GM12878 (cell line): ENCODE measurements around the gene SRBD1. TPM values are rescaled to one million over a fixed set of nuclear protein-coding genes. Genes with fewer than 3 reads are reported as not detected.

Experiments
- EED ChIP-seq: sonication (generic); IDR thresholded peaks from 2 replicates; pipeline ENCODE4 v1.6.1; 2016; ENCODE audit warnings: antibody characterized with exemption, low read depth
- FOXM1 ChIP-seq: IDR thresholded peaks from 2 replicates; pipeline ENCODE4 v1.6.1; 2012; ENCODE audit warnings: low read depth, mild to moderate bottlenecking, inconsistent platforms, low read length, moderate library complexity
- HCFC1 ChIP-seq: fragments of 150-350 bp; IDR thresholded peaks from 2 replicates; pipeline ENCODE4 v1.6.1; 2014; ENCODE audit warnings: low read length
- HDGF ChIP-seq: fragments of 450-650 bp; IDR thresholded peaks from 2 replicates; pipeline ENCODE4 v1.6.1; 2016; ENCODE audit warnings: antibody characterized with exemption
- LARP7 ChIP-seq: fragments of 450-650 bp; IDR thresholded peaks from 2 replicates; pipeline ENCODE4 v1.6.1; 2017; ENCODE audit warnings: mild to moderate bottlenecking
- NR2F1 ChIP-seq: fragments of 450-650 bp; conservative IDR thresholded peaks from 2 replicates; pipeline ENCODE4 v1.6.1; 2017; ENCODE audit warnings: mild to moderate bottlenecking
- PAX8 ChIP-seq: fragments of 450-650 bp; IDR thresholded peaks from 2 replicates; pipeline ENCODE4 v1.6.1; 2017; ENCODE audit warnings: mild to moderate bottlenecking, moderate library complexity
- RB1 ChIP-seq: fragments of 450-650 bp; formaldehyde crosslinking; IDR thresholded peaks from 2 replicates; pipeline ENCODE4 v1.6.1; 2017; ENCODE audit warnings: mild to moderate bottlenecking, borderline replicate concordance
- RBBP5 ChIP-seq: fragments of 200-600 bp; sonication (generic); conservative IDR thresholded peaks from 2 replicates; pipeline ENCODE4 v1.6.1; 2016
- RCOR1 ChIP-seq: conservative IDR thresholded peaks from 2 replicates; pipeline ENCODE4 v1.6.1; 2012; ENCODE audit warnings: low read depth, low read length, improper control_type of control experiment
- RUNX3 ChIP-seq: IDR thresholded peaks from 2 replicates; pipeline ENCODE4 v1.6.1; 2012; ENCODE audit warnings: low read length, inconsistent platforms
- SMARCA5 ChIP-seq: fragments of 450-650 bp; IDR thresholded peaks from 2 replicates; pipeline ENCODE4 v1.6.1; 2017; ENCODE audit warnings: mild to moderate bottlenecking
- TCF3 ChIP-seq: IDR thresholded peaks from 2 replicates; pipeline ENCODE4 v1.6.1; 2012; ENCODE audit warnings: low read depth, mild to moderate bottlenecking, low read length, borderline replicate concordance; ENCODE audit not compliant: insufficient read depth
- WRNIP1 ChIP-seq: IDR thresholded peaks from 2 replicates; pipeline ENCODE4 v1.6.1; 2011; ENCODE audit warnings: low read depth, low read length, improper control_type of control experiment, borderline replicate concordance
- polyA plus RNA-seq, 11 experiments: library from polyadenylated mRNA; depleted of rRNA in 4 of 11; unstranded in 6 of 11; stranded (reverse) in 5 of 11; fragments of >200 nt; fragmentation: Nextera tagmentation in 4 of 11; fragmentation: Illumina TruSeq in 1 of 11; extraction: Ambion mirVana in 4 of 11; extraction: Trizol in 1 of 11; gene quantifications; 1 replicate in 1 of 11; 2 replicates in 10 of 11; pipeline versions ENCODE4 v1.2.1 to v1.2.3, GENCODE V29; 2011 to 2016; ENCODE audit warnings: inconsistent platforms in 2 of 11, missing spikeins in 2 of 11, low read depth in 1 of 11
- total RNA-seq, 4 experiments: library from RNA; depleted of rRNA in 3 of 4; stranded (reverse); fragments of >200 nt in 3 of 4; fragmentation: Illumina TruSeq in 1 of 4; extraction: Trizol in 1 of 4; gene quantifications; 2 replicates each; pipeline versions ENCODE4 v1.2.1 to v1.2.3, GENCODE V29; 2013 to 2021
- TF ChIP-seq, protein P1 (sequence below): fragments of 450-650 bp; IDR thresholded peaks from 2 replicates; pipeline ENCODE4 v1.6.1; 2016; ENCODE audit warnings: mild to moderate bottlenecking
- TF ChIP-seq, protein P2 (sequence below): fragments of 450-650 bp; IDR thresholded peaks from 2 replicates; pipeline ENCODE4 v1.6.1; 2017; ENCODE audit warnings: mild to moderate bottlenecking, low read depth, inconsistent platforms; ENCODE audit not compliant: poor library complexity, severe bottlenecking
- TF ChIP-seq, protein P3 (sequence below): fragments of 450-650 bp; IDR thresholded peaks from 2 replicates; pipeline ENCODE4 v1.6.1; 2018; ENCODE audit warnings: mild to moderate bottlenecking, low read depth, moderate library complexity; ENCODE audit not compliant: partially characterized antibody
- TF ChIP-seq, protein P4 (sequence below): IDR thresholded peaks from 2 replicates; pipeline ENCODE4 v1.6.1; 2012; ENCODE audit warnings: low read depth, low read length, improper control_type of control experiment
- TF ChIP-seq, protein P5 (sequence below): fragments of 150-350 bp; IDR thresholded peaks from 2 replicates; pipeline ENCODE4 v1.6.1; 2016; ENCODE audit warnings: low read depth, low read length

Gene SRBD1
- total and polyA plus RNA-seq, 10 of the 15 experiments (the other 5 are each of a cell fraction or from before 2014, with no cell fraction given): 9.7 to 33.1 (median 20.1) TPM

DNA sequence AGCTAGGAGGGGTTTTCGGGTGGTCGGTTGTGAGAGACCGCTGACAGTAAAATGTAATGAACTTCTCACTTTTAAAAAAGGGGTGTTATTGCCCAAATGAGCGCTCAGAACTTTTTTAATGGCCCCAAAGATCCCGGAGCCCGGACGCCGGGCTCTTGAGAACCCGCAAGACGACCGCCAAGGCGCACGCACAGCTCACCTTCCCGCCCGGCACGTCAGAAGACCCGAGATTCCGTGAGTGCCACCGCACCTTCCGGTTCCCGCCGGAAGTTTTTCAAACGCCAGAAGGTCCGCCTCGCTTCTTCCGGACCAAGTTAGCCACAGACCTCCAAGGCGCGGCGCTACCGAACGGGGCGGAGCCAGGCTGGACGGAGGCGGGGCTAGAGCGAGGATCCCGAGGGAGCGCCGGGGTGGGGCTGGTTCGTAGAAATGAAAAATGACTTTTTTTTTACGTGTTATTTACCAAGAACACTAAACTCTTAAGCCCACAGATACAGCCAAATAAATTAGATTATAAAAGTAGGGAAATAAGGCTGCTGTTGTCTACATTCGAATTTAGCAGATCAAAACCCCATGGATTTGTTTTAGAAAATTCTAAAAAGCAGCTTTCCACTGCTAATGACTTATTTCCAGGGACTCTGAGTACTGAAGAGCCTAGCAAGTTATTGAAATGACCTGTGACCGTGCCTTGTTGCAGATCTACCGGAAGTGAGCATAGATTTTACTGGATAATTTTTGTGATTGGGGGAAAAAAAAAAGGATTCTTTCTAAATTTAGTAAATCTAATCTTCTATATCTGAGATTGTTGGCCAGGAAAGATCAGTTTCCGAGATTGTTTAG lies at the start of gene SRBD1 (continued):
- TF ChIP-seq RB1: 0 out of 2 replicates have a peak, but pooled peaks have one; percentile 34
- TF ChIP-seq, protein P1, sequence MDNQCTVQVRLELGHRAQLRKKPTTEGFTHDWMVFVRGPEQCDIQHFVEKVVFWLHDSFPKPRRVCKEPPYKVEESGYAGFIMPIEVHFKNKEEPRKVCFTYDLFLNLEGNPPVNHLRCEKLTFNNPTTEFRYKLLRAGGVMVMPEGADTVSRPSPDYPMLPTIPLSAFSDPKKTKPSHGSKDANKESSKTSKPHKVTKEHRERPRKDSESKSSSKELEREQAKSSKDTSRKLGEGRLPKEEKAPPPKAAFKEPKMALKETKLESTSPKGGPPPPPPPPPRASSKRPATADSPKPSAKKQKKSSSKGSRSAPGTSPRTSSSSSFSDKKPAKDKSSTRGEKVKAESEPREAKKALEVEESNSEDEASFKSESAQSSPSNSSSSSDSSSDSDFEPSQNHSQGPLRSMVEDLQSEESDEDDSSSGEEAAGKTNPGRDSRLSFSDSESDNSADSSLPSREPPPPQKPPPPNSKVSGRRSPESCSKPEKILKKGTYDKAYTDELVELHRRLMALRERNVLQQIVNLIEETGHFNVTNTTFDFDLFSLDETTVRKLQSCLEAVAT: 0 out of 2 replicates have a peak, but pooled peaks have one; percentile 10
- no peak for TF ChIP-seq WRNIP1
- no peak for TF ChIP-seq SMARCA5
- TF ChIP-seq, protein P2, sequence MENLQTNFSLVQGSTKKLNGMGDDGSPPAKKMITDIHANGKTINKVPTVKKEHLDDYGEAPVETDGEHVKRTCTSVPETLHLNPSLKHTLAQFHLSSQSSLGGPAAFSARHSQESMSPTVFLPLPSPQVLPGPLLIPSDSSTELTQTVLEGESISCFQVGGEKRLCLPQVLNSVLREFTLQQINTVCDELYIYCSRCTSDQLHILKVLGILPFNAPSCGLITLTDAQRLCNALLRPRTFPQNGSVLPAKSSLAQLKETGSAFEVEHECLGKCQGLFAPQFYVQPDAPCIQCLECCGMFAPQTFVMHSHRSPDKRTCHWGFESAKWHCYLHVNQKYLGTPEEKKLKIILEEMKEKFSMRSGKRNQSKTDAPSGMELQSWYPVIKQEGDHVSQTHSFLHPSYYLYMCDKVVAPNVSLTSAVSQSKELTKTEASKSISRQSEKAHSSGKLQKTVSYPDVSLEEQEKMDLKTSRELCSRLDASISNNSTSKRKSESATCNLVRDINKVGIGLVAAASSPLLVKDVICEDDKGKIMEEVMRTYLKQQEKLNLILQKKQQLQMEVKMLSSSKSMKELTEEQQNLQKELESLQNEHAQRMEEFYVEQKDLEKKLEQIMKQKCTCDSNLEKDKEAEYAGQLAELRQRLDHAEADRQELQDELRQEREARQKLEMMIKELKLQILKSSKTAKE: no peak
- TF ChIP-seq PAX8: no peak
- TF ChIP-seq RBBP5: no peak
- TF ChIP-seq, protein P3, sequence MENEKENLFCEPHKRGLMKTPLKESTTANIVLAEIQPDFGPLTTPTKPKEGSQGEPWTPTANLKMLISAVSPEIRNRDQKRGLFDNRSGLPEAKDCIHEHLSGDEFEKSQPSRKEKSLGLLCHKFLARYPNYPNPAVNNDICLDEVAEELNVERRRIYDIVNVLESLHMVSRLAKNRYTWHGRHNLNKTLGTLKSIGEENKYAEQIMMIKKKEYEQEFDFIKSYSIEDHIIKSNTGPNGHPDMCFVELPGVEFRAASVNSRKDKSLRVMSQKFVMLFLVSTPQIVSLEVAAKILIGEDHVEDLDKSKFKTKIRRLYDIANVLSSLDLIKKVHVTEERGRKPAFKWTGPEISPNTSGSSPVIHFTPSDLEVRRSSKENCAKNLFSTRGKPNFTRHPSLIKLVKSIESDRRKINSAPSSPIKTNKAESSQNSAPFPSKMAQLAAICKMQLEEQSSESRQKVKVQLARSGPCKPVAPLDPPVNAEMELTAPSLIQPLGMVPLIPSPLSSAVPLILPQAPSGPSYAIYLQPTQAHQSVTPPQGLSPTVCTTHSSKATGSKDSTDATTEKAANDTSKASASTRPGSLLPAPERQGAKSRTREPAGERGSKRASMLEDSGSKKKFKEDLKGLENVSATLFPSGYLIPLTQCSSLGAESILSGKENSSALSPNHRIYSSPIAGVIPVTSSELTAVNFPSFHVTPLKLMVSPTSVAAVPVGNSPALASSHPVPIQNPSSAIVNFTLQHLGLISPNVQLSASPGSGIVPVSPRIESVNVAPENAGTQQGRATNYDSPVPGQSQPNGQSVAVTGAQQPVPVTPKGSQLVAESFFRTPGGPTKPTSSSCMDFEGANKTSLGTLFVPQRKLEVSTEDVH: peak; percentile 63
- peak; percentile 67 for TF ChIP-seq EED
- TF ChIP-seq HDGF: no peak
- 0 out of 2 replicates have a peak, but pooled peaks have one; percentile 19 for TF ChIP-seq NR2F1
- TF ChIP-seq, protein P4, sequence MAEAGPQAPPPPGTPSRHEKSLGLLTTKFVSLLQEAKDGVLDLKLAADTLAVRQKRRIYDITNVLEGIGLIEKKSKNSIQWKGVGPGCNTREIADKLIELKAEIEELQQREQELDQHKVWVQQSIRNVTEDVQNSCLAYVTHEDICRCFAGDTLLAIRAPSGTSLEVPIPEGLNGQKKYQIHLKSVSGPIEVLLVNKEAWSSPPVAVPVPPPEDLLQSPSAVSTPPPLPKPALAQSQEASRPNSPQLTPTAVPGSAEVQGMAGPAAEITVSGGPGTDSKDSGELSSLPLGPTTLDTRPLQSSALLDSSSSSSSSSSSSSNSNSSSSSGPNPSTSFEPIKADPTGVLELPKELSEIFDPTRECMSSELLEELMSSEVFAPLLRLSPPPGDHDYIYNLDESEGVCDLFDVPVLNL: peak; percentile 81
- TF ChIP-seq RCOR1: 0 out of 2 replicates have a peak, but pooled peaks have one; percentile 33
- TF ChIP-seq RUNX3: peak; percentile 85
- TF ChIP-seq TCF3: 0 out of 2 replicates have a peak, but pooled peaks have one; percentile 14
- TF ChIP-seq FOXM1: no peak; the same call in 1 of the 2 replicates
- peak; percentile 59 for TF ChIP-seq HCFC1
- TF ChIP-seq LARP7: no peak
- TF ChIP-seq, protein P5, sequence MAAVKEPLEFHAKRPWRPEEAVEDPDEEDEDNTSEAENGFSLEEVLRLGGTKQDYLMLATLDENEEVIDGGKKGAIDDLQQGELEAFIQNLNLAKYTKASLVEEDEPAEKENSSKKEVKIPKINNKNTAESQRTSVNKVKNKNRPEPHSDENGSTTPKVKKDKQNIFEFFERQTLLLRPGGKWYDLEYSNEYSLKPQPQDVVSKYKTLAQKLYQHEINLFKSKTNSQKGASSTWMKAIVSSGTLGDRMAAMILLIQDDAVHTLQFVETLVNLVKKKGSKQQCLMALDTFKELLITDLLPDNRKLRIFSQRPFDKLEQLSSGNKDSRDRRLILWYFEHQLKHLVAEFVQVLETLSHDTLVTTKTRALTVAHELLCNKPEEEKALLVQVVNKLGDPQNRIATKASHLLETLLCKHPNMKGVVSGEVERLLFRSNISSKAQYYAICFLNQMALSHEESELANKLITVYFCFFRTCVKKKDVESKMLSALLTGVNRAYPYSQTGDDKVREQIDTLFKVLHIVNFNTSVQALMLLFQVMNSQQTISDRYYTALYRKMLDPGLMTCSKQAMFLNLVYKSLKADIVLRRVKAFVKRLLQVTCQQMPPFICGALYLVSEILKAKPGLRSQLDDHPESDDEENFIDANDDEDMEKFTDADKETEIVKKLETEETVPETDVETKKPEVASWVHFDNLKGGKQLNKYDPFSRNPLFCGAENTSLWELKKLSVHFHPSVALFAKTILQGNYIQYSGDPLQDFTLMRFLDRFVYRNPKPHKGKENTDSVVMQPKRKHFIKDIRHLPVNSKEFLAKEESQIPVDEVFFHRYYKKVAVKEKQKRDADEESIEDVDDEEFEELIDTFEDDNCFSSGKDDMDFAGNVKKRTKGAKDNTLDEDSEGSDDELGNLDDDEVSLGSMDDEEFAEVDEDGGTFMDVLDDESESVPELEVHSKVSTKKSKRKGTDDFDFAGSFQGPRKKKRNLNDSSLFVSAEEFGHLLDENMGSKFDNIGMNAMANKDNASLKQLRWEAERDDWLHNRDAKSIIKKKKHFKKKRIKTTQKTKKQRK: no peak
